A673 (cell line): ENCODE data around the gene TP53I13.

Experiments used
- EZH2 ChIP-seq: fragments of 200-600 bp; sonication (generic); IDR thresholded peaks from 2 replicates; pipeline ENCODE4 v1.6.1; 2017; ENCODE audit warnings: borderline replicate concordance, low read depth, mild to moderate bottlenecking, mixed read lengths, antibody characterized with exemption, low read length; ENCODE audit not compliant: poor library complexity, severe bottlenecking
- TF ChIP-seq, protein P1 (sequence below): fragments of 300-800, 200-600 bp; sonication (generic); conservative IDR thresholded peaks from 2 replicates; pipeline ENCODE4 v1.5.1; 2017; ENCODE audit warnings: low read depth, mild to moderate bottlenecking, antibody characterized with exemption, low read length, moderate library complexity, mixed read lengths

DNA sequence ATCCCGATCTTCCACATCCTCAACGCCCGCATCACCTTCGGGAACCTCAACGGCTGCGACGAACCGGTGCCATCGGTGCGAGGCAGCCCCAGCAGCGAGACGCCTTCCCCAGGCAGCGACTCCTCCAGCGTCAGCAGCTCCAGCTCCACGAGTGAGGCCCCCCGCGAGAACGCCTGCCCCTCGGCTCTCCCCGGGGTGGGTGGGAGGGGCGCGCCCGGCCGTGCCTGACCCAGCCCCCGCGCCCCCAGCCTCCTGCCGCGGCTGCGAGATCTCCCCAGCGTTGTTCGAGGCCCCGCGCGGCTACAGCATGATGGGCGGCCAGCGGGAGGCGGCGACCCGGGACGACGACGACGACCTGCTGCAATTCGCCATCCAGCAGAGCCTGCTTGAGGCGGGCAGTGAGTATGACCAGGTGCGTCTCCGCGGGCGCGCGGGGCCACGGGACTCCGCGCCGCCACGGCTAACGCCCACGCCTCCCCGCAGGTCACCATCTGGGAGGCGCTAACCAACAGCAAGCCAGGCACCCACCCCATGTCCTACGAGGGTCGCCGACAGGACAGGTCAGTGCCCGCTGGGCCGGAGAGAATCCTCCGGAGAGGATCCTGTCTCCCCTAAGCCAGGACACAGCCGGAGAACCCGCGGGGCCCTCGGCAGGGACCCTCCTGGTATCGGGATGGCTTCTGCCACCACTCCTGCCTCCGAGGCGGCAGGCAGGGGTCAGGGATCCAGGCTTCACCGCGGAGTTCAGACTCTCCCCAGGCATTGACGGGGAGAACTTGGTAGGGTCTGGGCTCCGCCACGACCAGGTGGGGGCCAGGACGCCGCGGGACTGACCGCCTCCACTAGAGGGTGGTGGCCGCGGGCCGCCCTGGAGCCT lies 44.1 kb downstream of the TP53I13 start:
- no peak for TF ChIP-seq EZH2
- TF ChIP-seq, protein P1, sequence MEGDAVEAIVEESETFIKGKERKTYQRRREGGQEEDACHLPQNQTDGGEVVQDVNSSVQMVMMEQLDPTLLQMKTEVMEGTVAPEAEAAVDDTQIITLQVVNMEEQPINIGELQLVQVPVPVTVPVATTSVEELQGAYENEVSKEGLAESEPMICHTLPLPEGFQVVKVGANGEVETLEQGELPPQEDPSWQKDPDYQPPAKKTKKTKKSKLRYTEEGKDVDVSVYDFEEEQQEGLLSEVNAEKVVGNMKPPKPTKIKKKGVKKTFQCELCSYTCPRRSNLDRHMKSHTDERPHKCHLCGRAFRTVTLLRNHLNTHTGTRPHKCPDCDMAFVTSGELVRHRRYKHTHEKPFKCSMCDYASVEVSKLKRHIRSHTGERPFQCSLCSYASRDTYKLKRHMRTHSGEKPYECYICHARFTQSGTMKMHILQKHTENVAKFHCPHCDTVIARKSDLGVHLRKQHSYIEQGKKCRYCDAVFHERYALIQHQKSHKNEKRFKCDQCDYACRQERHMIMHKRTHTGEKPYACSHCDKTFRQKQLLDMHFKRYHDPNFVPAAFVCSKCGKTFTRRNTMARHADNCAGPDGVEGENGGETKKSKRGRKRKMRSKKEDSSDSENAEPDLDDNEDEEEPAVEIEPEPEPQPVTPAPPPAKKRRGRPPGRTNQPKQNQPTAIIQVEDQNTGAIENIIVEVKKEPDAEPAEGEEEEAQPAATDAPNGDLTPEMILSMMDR = no peak
